HG02759 (cell line): ENCODE results near the gene XKRX.

Source experiments
- ATAC-seq: cut with Tn5 transposase; IDR thresholded peaks from one replicate; pipeline ENCODE4 v1.9.1; 2021; ENCODE audit warnings: mild to moderate bottlenecking, moderate library complexity; ENCODE audit not compliant: unreplicated experiment

The XKRX gene

DNA sequence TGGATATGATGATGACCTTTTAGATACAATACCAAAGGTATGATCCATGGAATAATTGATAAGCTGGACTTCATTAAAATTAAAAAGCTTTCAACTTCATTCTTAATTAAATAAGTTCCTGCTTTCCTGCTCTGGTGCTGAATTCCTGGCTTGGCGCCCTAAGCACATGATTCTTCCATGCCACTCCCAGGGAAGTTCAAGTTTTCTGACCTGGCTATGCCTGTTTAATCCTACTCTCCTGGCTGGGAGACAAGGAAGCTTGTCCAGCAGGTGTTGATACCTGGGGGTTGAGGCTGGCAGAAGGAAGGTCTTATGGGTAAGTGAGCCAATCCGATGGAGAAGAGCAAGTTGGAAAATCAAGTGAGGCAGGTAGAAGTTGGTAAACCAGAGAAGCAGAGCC, 24.3 kb downstream of the XKRX start:
- ATAC-seq, result no peak

DNA sequence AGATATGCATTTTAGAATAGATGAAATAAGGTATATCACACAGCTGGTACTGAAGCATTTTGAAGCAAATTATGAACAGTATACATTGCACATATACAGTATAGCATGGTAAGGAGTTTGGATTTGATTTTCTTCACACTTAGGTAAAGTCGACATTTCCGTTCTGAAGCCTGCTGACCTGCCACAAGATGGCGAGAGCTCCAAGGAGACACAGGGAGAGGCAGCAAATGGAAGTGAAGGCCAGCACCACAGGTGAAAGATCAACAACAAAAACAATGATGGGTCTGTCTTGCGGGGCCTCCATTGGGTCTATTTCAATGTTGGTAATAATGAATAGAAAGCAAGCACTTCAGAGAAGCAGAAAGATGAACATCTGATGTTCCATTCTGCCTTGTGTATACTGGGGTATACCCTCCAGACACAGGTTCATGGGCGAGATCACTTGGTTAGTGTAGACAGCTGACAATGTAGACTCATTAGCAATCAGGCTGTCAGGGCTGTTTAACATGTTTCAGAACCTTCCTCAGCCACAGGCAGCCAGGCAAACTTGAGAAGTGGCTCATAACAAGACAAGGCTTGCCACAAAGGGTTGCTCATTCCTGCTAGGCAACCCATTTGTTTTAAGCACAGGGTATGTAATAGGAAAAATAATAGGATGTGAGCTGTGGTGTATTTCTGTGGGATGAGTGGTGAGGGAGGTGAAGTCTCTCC, 33.2 kb downstream of the XKRX start:
- no peak for ATAC-seq

DNA sequence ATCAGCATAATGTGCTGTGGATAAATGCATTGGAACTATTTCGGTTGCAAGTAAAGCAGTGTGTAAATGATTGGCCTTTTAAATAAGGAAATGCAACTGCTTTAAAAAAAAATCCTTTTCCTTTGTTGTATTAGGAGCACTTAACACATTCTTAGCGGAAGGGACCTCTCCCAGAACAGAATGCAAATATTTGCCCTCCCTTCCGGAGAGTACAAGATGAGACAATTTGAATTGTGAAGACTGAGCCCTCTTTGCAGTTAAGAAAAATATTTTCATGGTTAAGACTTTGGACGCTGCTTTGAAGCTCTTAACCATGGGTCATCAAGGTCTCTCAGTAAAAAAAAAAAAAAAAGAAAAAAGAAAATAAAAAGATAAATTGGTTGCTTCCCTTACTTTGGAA, 45.1 kb downstream of the XKRX start:
- no peak for ATAC-seq

DNA sequence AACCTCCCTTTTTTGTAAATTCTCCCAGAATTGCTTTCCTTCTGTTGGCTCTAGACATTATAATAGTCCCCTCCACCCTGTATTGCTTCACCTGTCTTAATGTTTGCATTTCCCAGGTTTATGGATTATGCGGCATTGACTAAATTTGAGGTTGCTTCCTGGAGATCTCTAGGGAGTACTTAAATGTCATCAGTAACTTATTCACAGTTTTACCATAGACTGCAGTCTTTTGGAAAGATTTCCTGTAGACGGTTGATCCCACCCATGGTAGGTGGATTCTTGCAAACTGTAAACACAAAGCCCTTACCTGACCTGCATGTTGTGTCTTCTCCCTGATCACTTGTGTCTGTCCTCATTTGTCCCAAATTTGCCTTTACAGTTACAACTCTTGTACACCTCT, 48.3 kb downstream of the XKRX start:
- no peak for ATAC-seq

DNA sequence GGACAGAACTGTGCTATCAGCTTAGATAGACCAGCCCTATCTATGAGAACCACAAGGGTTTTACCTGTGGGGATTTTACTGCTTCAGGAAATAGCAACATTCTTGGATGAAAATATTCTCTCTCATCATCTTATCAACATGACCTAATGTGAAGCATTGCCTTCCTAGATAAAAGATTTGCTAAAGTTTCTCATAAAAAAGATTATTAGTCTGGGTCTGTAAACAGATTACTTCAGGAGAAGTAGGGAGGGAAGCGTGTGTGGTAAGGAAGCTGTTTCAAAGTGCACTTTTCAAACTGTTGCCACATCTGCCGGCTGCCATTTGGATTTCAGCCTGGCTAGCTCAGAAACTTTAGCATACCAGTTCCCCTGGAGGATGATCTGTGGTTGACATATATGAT, 54.4 kb downstream of the XKRX start, which contains the start of gene NOX1:
NOX1 (minus strand) TSS at position 35 of the 400 bp plus-strand sequence. CDS start 220 bp downstream, outside the sequence.
- no peak for ATAC-seq

DNA sequence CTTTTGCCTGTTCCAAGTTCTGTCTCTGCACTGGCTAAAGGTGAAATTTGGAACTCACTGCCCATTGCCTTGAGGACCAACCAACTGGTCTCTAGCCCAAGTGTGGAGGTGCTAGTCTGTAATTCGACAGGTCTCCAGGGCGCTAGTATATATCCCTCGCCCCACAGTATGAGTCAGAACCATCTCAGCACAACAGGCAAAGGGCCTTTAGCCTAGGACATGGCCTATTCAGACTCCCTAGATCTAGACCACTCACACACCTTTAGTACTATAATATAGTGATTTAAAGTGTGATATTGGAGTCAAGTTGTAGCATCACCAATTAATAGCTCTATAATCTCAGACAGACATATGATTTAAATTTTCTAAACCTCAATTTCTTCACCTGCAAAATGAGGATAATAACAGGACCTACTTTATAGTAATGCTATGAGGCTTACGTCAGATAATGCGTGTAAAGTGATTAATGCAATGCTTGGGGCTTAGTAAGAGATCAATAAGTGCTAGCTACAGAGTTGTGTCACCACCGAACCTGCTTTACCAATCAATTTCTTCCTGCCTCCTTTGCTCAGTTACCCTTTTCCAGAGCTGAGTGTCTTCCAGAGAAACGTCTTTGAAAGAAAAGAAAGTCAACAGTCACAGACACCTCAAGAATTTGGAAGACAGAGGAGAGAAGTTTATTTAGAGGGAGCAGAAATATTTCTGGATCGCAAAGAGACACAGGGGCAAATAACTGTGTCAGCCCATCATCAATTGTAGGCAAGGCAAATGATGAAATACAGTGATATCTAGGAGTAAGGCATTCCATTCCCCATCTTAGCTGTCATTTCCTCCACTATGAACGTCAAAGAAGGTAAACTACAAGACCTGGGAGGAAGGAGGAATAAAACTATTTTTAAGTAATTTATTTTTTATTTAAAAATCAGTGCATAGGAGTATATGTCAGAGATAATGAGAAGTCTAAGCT, 56.8 kb downstream of the XKRX start:
- no peak for ATAC-seq

GRCh38 chrX:100870527-100870926, 58.2 kb downstream of the XKRX start:
- ATAC-seq, result no peak

- ATAC-seq, result no peak
Measured at GRCh38 chrX:100868273-100868672, 60.4 kb downstream of the XKRX start.

GRCh38 chrX:100864657-100865391, 63.9 kb downstream of the XKRX start:
- no peak for ATAC-seq
